Measurements from ENCODE around the gene SNX25.

Gene SNX25

DNA sequence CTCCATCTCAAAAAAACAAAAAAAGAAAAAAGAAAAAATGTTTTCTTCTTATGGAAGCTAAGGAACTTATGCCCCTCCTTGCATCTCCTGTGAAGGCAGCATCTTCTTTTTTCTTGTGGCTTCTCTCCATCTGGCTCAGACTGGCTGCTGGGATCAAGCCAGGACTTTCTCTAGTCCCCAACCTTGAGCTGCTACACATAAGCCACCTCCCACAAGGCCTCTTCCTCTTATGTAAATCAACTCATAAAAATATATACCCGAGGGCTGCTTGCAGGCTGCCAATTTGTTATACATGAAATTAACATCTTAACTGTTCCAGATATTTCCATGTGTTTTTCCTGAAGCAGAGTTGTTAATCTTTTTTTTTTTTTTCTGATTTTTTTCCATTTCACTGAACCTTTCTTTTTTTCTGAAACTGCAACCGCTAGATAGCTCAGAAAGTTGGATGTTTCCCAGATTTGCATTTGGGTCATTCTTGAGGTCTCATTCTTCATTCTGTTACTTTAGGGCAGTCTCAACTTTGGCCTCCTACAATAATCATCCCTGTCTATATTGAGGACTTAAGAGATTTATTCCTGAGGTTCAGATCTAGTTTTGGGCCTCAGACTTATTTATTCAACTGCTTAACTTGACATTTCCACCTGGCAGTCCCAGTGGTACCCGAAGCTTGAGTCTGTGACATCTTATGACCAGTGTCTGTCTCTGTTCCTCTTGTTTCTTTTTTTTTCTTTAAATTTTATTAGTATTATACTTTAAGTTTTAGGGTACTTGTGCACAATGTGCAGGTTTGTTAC is 10.3 kb downstream of the SNX25 start:
- Histone ChIP-seq H3K27me3 (replicated peaks; ENCODE audit: control insufficient read depth, insufficient read depth, low read length) (no peaks in the 10 kb centered on the region), H3K9me3 (ENCODE audit: control insufficient read depth, low read length) (no peaks in the 10 kb centered on the region), H3K4me3 (ENCODE audit: low read length) (peak overlapping the region; percentile 23), H3K4me1 (ENCODE audit: control insufficient read depth, insufficient read depth, low read length) (peaks cover 56% of the 10 kb centered on the region), H3K9ac (ENCODE audit: low read length) (no peak overlapping the region), H3K36me3 (ENCODE audit: control insufficient read depth, insufficient read depth, low read length, severe bottlenecking) (no peaks in the 10 kb centered on the region)
- DNase-seq (ENCODE audit: low read depth) = peak; percentile 54

DNA sequence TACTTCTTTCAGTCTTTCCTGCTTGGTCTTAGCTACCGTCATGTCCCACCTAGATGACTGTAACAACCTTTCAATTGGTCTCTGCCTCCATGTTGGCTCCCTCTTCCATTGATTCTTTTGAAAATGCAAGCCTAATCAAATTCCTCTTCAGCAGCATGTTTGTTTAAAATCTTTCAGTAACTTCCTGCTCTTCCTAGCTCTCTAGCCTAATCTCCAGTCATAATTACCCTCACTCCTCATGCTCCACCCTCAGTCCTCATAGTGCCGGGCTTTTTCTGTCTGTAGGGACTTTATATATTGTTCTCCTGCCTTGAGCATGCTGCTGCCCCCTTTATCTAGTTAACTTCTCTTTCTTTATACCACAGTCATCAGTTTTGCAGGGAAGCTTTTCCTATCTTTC is 12.1 kb downstream of the SNX25 start:
- Histone ChIP-seq H3K4me1 (ENCODE audit: control insufficient read depth, insufficient read depth, low read length) (peaks cover 49% of the 10 kb centered on the region), H3K9me3 (ENCODE audit: control insufficient read depth, low read length) (no peaks in the 10 kb centered on the region), H3K27me3 (replicated peaks; ENCODE audit: control insufficient read depth, insufficient read depth, low read length) (no peaks in the 10 kb centered on the region), H3K36me3 (ENCODE audit: control insufficient read depth, insufficient read depth, low read length, severe bottlenecking) (no peaks in the 10 kb centered on the region), H3K9ac (ENCODE audit: low read length) (no peak overlapping the region), H3K4me3 (ENCODE audit: low read length) (no peak overlapping the region)
- no peak for DNase-seq (ENCODE audit: low read depth)

DNA sequence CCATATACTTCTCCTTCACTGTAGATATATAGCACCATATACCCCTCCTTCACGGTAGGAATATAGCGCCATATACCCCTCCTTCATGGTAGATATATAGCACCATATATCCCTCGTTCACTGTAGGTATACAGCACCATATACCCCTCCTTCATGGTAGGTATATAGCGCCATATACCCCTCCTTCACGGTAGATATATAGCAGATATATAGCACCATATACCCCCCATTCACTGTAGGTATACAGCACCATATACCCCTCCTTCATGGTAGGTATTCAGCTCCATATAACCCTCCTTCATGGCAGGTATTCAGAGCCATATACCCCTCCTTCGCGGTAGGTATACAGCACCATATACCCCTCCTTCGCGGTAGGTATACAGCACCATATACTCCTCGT is 12.5 kb downstream of the SNX25 start:
- Histone ChIP-seq H3K4me1 (ENCODE audit: control insufficient read depth, insufficient read depth, low read length) (peaks cover 48% of the 10 kb centered on the region), H3K4me3 (ENCODE audit: low read length) (peak overlapping the region; percentile 58), H3K9ac (ENCODE audit: low read length) (no peak overlapping the region), H3K27me3 (replicated peaks; ENCODE audit: control insufficient read depth, insufficient read depth, low read length) (no peaks in the 10 kb centered on the region), H3K9me3 (ENCODE audit: control insufficient read depth, low read length) (no peaks in the 10 kb centered on the region), H3K36me3 (ENCODE audit: control insufficient read depth, insufficient read depth, low read length, severe bottlenecking) (no peaks in the 10 kb centered on the region)
- DNase-seq (ENCODE audit: low read depth) = no peak

DNA sequence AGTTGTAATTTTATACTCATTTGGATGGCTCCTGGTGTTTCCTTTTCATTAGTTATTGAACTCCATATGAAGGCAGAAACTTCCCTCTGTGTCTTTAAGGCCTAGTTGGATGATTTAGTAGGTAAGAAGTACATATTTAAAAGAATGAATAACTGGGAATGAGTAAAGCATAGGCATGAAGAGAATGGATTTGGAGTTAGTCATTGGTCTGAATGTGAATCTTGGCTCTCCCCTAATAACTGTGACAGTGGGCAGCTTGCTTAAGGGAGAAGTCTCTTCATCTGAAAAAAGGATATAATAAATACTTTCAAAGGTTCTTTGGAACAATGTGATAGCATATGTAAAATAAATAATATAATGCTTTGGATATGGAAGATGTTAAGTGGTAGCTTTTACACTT is 13.2 kb downstream of the SNX25 start:
- peak overlapping the region; percentile 58 for H3K4me3 ChIP-seq (ENCODE audit: low read length)
- DNase-seq (ENCODE audit: low read depth) = peak; percentile 50
- peaks cover 41% of the 10 kb centered on the region for H3K4me1 ChIP-seq (ENCODE audit: control insufficient read depth, insufficient read depth, low read length)
- no peaks in the 10 kb centered on the region for H3K36me3 ChIP-seq (ENCODE audit: control insufficient read depth, insufficient read depth, low read length, severe bottlenecking)
- peak overlapping the region; percentile 14 for H3K9ac ChIP-seq (ENCODE audit: low read length)
- no peaks in the 10 kb centered on the region for H3K9me3 ChIP-seq (ENCODE audit: control insufficient read depth, low read length)
- H3K27me3 ChIP-seq (replicated peaks; ENCODE audit: control insufficient read depth, insufficient read depth, low read length) = no peaks in the 10 kb centered on the region

DNA sequence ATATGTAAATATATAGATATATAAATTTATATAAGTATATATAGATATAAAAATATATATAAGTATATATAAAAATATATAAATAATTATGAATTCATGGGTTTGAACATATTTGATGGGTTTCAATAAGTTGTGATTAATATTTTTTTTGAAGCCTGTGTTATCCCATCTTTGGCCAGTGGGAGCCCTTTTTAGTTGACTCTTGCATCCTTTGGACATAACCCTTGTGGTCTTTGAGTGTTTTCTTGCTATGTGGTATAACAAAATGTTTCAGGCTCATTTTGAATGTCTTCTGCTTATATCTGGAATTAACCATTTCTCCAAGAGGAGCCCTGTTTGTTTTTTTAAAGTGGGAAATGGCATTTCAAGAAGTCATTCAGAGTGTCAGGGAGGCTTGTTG is 15.2 kb downstream of the SNX25 start:
- Histone ChIP-seq H3K27me3 (replicated peaks; ENCODE audit: control insufficient read depth, insufficient read depth, low read length) (no peaks in the 10 kb centered on the region), H3K4me3 (ENCODE audit: low read length) (no peak overlapping the region), H3K36me3 (ENCODE audit: control insufficient read depth, insufficient read depth, low read length, severe bottlenecking) (no peaks in the 10 kb centered on the region), H3K4me1 (ENCODE audit: control insufficient read depth, insufficient read depth, low read length) (peaks cover 32% of the 10 kb centered on the region), H3K9ac (ENCODE audit: low read length) (no peak overlapping the region), H3K9me3 (ENCODE audit: control insufficient read depth, low read length) (no peaks in the 10 kb centered on the region)
- DNase-seq (ENCODE audit: low read depth) = no peak

DNA sequence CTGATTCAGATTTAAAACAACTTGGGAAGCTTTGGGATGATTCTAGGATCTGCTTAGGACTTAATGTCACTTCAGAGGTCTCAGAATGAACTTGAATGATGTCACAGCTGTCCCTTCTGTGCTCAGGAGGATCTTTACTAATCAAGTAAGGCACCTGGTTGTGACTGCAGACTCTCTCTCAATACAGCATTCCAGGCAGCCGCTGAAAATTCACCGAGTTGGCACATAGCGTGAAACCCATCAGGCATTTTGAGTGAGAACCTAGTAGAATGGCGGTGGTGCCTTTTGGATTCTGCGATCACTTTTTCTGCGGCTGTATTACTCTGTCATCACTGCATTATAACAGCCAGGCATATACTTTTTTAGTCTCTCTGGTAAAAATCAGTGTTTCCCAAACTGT is 16.5 kb downstream of the SNX25 start:
- no peak overlapping the region for H3K9ac ChIP-seq (ENCODE audit: low read length)

DNA sequence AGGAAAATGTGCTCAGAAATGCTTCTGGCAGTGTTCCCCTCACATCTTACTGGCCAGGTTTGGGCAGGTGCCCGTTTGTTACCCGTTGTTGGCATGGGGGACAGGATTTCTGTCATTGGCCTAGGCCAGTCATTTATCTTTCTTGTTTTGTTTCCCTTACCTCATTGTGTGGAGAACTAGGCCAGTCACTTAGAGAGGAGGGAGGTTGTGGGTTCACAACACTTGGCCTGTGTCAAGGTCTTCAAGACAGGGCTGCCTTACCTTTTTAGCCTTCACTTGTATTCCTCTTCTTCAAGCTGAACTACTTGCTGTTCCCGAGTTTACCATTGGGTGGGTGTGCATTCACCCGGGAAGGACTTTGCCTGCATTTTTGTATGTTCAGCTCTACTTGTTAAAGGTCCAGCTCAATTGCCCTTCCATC is 17.7 kb downstream of the SNX25 start:
- DNase-seq (ENCODE audit: low read depth) = no peak
- Histone ChIP-seq H3K9ac (ENCODE audit: low read length) (no peak overlapping the region), H3K27me3 (replicated peaks; ENCODE audit: control insufficient read depth, insufficient read depth, low read length) (no peaks in the 10 kb centered on the region), H3K4me1 (ENCODE audit: control insufficient read depth, insufficient read depth, low read length) (peaks cover 16% of the 10 kb centered on the region), H3K4me3 (ENCODE audit: low read length) (no peak overlapping the region), H3K36me3 (ENCODE audit: control insufficient read depth, insufficient read depth, low read length, severe bottlenecking) (no peaks in the 10 kb centered on the region), H3K9me3 (ENCODE audit: control insufficient read depth, low read length) (no peaks in the 10 kb centered on the region)

More for the DNA sequence above, 16.5 kb downstream of the SNX25 start:
- Histone ChIP-seq H3K9me3 (ENCODE audit: control insufficient read depth, low read length) (no peaks in the 10 kb centered on the region), H3K4me3 (ENCODE audit: low read length) (no peak overlapping the region), H3K4me1 (ENCODE audit: control insufficient read depth, insufficient read depth, low read length) (peaks cover 27% of the 10 kb centered on the region), H3K36me3 (ENCODE audit: control insufficient read depth, insufficient read depth, low read length, severe bottlenecking) (no peaks in the 10 kb centered on the region), H3K27me3 (replicated peaks; ENCODE audit: control insufficient read depth, insufficient read depth, low read length) (no peaks in the 10 kb centered on the region)
- no peak for DNase-seq (ENCODE audit: low read depth)

DNA sequence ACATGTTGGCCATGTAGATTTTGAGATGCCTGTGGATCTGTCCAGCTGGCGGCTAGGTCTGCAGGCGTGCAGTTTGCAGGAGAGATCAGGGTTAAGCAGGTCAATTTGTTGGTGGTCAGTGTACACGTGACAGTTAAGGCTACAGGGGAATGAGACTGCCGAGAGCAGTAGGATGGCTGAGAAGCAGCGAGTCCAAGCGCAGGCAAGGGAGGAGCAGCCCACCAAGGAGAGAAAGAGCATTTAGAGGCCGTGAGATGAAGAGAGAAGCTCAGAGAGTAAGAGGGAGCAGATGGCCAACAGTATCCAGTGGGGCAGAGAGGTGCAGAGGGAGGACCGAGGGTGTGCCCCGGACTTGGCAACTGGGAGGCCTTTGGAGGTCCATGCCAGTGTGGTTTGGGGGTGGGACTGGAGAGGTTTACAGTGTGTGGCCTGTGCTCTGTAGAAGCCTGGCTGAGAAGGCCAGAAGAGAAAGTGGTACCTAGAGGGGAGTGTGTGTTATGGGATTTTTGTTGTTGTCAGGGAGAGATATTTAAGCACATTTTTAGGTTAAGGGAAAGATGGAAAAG is 18.4 kb downstream of the SNX25 start:
- no peak for DNase-seq (ENCODE audit: low read depth)
- Histone ChIP-seq H3K4me1 (ENCODE audit: control insufficient read depth, insufficient read depth, low read length) (peaks cover 15% of the 10 kb centered on the region), H3K9ac (ENCODE audit: low read length) (no peak overlapping the region), H3K9me3 (ENCODE audit: control insufficient read depth, low read length) (no peaks in the 10 kb centered on the region), H3K4me3 (ENCODE audit: low read length) (no peak overlapping the region), H3K27me3 (replicated peaks; ENCODE audit: control insufficient read depth, insufficient read depth, low read length) (no peaks in the 10 kb centered on the region), H3K36me3 (ENCODE audit: control insufficient read depth, insufficient read depth, low read length, severe bottlenecking) (no peaks in the 10 kb centered on the region)

DNA sequence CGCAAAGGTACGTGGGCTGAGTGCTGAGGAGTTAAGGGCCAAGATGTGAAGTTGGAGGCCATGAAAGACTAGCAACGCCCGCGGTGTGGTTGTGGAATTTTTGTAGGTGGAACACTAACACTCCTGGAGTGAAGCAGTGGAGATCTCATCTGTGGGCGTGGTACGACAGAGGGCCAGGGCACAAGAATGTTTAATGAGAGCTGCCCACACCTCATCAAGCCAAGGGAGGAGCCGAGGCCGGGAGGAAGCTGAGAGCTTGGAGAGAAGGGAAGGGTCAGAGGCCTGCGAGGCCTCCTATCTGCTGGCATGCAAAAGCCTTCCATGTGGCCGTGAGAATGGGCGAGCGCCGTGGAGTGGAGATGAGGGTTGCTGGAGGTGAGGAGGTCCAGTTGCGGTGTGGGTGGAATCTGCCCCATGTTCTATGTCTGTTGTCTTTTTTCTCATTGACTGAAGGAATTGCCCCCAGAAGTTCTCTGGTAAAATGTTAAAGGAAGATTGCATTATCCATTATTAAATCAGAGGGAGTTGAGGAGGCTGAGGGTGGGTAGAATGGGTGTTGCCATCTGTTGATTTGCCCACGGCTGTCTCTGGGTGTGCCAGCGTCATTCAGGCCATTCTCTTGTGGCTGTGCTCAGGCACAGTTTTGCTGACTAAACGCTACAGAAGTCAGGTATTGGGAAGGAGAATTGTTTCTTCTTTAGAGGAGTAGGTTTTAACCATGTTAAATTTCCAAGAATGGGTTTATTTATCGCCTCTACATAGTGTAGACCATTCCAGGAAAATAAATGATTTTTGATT is 19.8 kb downstream of the SNX25 start:
- H3K36me3 ChIP-seq (ENCODE audit: control insufficient read depth, insufficient read depth, low read length, severe bottlenecking) = no peaks in the 10 kb centered on the region
- H3K9me3 ChIP-seq (ENCODE audit: control insufficient read depth, low read length) = no peaks in the 10 kb centered on the region
- no peak for DNase-seq (ENCODE audit: low read depth)
- H3K4me3 ChIP-seq (ENCODE audit: low read length) = no peak overlapping the region
- H3K9ac ChIP-seq (ENCODE audit: low read length) = no peak overlapping the region
- H3K27me3 ChIP-seq (replicated peaks; ENCODE audit: control insufficient read depth, insufficient read depth, low read length) = no peaks in the 10 kb centered on the region
- peaks cover 6% of the 10 kb centered on the region for H3K4me1 ChIP-seq (ENCODE audit: control insufficient read depth, insufficient read depth, low read length)

DNA sequence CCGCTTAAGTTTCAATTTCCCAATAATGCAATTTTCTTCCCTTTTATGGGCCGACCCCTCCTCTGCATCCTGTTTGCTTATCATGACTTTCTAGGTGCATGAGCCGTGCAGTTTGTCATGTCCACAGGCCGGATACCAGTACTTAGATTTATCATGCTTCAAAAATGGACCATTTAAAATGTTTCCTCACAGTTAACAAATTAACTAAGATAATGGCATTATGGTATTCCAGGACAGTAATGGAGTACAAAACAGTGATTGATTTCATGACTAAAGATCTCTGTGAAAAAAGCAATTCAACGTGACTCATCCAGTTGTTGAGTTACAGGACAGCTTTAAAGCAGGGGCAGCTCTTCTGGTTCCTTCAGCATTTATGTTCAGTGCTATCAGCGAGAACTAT is 23.0 kb downstream of the SNX25 start:
- Histone ChIP-seq H3K9ac (ENCODE audit: low read length) (no peak overlapping the region), H3K4me1 (ENCODE audit: control insufficient read depth, insufficient read depth, low read length) (peaks cover 17% of the 10 kb centered on the region)
- no peak for DNase-seq (ENCODE audit: low read depth)

DNA sequence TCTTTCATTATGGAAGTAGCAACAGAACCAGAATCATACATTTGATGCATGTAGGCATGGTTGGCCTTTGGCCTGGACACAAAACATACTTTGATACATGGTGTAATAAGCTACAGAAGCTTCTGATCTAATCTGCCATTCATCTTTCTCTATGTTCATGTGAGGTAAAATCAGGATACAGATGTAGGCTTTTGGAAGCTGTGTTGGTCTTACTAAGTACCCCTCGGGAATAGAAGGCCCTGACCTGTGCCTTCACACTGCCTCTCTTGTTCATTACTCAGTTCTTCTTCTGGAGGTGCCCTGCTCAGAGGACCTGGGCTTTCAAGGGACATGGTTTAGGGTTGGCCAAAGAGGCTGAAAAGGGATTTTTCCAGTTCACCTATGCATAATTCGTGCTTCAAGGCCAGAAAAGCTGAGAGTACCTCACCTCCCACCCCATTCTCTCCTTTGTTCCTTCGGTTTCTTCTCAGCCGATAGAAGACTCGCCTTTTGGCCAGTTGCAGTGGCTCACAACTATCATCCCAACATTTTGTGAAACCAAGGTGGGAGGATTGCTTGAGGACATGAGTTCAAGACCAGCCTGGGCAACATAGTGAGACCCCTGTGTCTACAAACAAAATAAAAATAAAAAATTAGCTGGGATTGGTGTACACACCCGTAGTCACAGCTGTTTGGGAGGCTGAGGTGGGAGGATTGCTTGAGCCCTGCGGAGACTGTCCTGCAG is 25.9 kb downstream of the SNX25 start:
- no peak overlapping the region for H3K4me3 ChIP-seq (ENCODE audit: low read length)
- H3K9me3 ChIP-seq (ENCODE audit: control insufficient read depth, low read length) = no peaks in the 10 kb centered on the region
- peaks cover 29% of the 10 kb centered on the region for H3K4me1 ChIP-seq (ENCODE audit: control insufficient read depth, insufficient read depth, low read length)
- no peaks in the 10 kb centered on the region for H3K36me3 ChIP-seq (ENCODE audit: control insufficient read depth, insufficient read depth, low read length, severe bottlenecking)
- H3K9ac ChIP-seq (ENCODE audit: low read length) = no peak overlapping the region
- no peak for DNase-seq (ENCODE audit: low read depth)
- no peaks in the 10 kb centered on the region for H3K27me3 ChIP-seq (replicated peaks; ENCODE audit: control insufficient read depth, insufficient read depth, low read length)

More for the DNA sequence above, 23.0 kb downstream of the SNX25 start:
- no peaks in the 10 kb centered on the region for H3K27me3 ChIP-seq (replicated peaks; ENCODE audit: control insufficient read depth, insufficient read depth, low read length)
- no peaks in the 10 kb centered on the region for H3K9me3 ChIP-seq (ENCODE audit: control insufficient read depth, low read length)
- H3K36me3 ChIP-seq (ENCODE audit: control insufficient read depth, insufficient read depth, low read length, severe bottlenecking) = no peaks in the 10 kb centered on the region
- no peak overlapping the region for H3K4me3 ChIP-seq (ENCODE audit: low read length)
